ENCODE data around the gene PERP.

Gene PERP

DNA sequence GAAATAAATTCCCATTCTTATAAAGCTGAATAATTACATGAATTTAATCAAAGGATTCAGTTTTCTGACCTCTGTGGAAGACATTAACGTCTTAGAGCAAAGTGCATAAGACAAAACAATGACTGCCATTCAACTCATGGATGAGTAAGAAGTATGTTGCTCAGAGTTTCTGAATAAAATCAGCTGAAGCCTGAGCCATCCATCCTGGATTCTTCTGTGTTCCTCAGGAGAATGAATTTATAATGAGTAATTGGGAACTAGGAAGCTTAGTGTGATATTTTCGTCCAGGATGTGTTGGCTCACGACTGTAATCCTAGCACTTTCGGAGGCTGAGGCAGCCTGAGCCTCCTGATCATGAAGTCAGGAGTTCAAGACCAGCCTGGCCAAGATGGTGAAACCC lies 62.8 kb downstream of the PERP start:
- no peak for DNase-seq
